ENCODE data around the gene MATCAP1. TPM values are rescaled to one million over a fixed set of nuclear protein-coding genes. Genes with fewer than 3 reads are reported as not detected.
A peak's percentile ranks its signal among the peaks of the same experiment; 100 is the strongest.

Gene MATCAP1
- total RNA-seq, 1 donor from 2014 or later, result 6.7 TPM

- no peak for DNase-seq (ENCODE audit: low read depth in 2 of 2)
These were observed 42.4 kb downstream of the MATCAP1 start for GRCh38 chr16:67141391-67141790.

GRCh38 chr16:67137605-67138004, 46.2 kb downstream of the MATCAP1 start:
- peak in 1 of 2 donors; percentile 79 for DNase-seq (ENCODE audit: low read depth in 2 of 2)

GRCh38 chr16:67129422-67129821, 54.3 kb downstream of the MATCAP1 start:
- DNase-seq (ENCODE audit: low read depth in 2 of 2), result no peak

- DNase-seq (ENCODE audit: low read depth in 2 of 2), result no peak
These were observed 54.9 kb downstream of the MATCAP1 start for GRCh38 chr16:67128887-67129286.

- no peak for DNase-seq (ENCODE audit: low read depth in 2 of 2)
These were observed 55.3 kb downstream of the MATCAP1 start for GRCh38 chr16:67128417-67128816.

Other genes with a start within 250 kb of the MATCAP1 start
- 135 and 156 TPM in 2 replicates for gene CIAO2B, start 249.6 kb downstream of the MATCAP1 start, total RNA-seq
- gene CES2, start 248.4 kb downstream of the MATCAP1 start, total RNA-seq, result 13.1 and 16.2 TPM in 2 replicates
- gene CES3, start 222.7 kb downstream of the MATCAP1 start, total RNA-seq, result not detected in 2 replicates
- 1.0 and 1.6 TPM in 2 replicates for gene CES4A, start 195.4 kb downstream of the MATCAP1 start, total RNA-seq
- 44.8 and 51.1 TPM in 2 replicates for gene CBFB, start 154.8 kb downstream of the MATCAP1 start, total RNA-seq
- gene PHAF1, start 74.0 kb downstream of the MATCAP1 start, total RNA-seq, result 9.6 and 15.0 TPM in 2 replicates
- gene B3GNT9, start 33.0 kb downstream of the MATCAP1 start, total RNA-seq, result 2.4 and 6.3 TPM in 2 replicates
- 12.1 and 17.2 TPM in 2 replicates for gene TRADD, start 24.1 kb downstream of the MATCAP1 start, total RNA-seq
- 4.2 and 7.1 TPM in 2 replicates for gene FBXL8, start 24.0 kb downstream of the MATCAP1 start, total RNA-seq
- gene HSF4, start 19.2 kb downstream of the MATCAP1 start, total RNA-seq, result 0.77 and 1.1 TPM in 2 replicates
- 5.8 and 6.8 TPM in 2 replicates for gene NOL3, start 13.4 kb downstream of the MATCAP1 start, total RNA-seq
- gene EXOC3L1, start 6.2 kb upstream of the MATCAP1 start, total RNA-seq, result 38.8 and 57.7 TPM in 2 replicates
- gene E2F4, start 8.2 kb upstream of the MATCAP1 start, total RNA-seq, result 58.8 and 64.5 TPM in 2 replicates
- gene ELMO3, start 15.2 kb upstream of the MATCAP1 start, total RNA-seq, result 0.64 and 1.0 TPM in 2 replicates
- 23.6 and 28.1 TPM in 2 replicates for gene TMEM208, start 43.2 kb upstream of the MATCAP1 start, total RNA-seq
- 15.0 and 18.2 TPM in 2 replicates for gene FHOD1, start 63.5 kb upstream of the MATCAP1 start, total RNA-seq
- gene SLC9A5, start 65.0 kb upstream of the MATCAP1 start, total RNA-seq, result 0.39 and 0.51 TPM in 2 replicates
- gene PLEKHG4, start 95.6 kb upstream of the MATCAP1 start, total RNA-seq, result 9.2 and 11.6 TPM in 2 replicates
- gene KCTD19, start 142.8 kb upstream of the MATCAP1 start, total RNA-seq, result under 0.01 TPM in 1 of 2 replicates, not detected in the other
- under 0.01 and 0.13 TPM in 2 replicates for gene LRRC36, start 142.9 kb upstream of the MATCAP1 start, total RNA-seq
- under 0.01 TPM in 2 replicates for gene TPPP3, start 209.5 kb upstream of the MATCAP1 start, total RNA-seq
- gene ZDHHC1, start 232.5 kb upstream of the MATCAP1 start, total RNA-seq, result 3.1 and 6.4 TPM in 2 replicates
- not detected in 2 replicates for gene HSD11B2, start 247.2 kb upstream of the MATCAP1 start, total RNA-seq